OCI-LY7 (cell line): ENCODE measurements around the gene UNC13A.

Experiments used
- CTCF ChIP-seq: fragments of 200-600 bp; sonication (generic); conservative IDR thresholded peaks from 2 replicates; pipeline ENCODE4 v1.5.1; 2014; ENCODE audit warnings: mild to moderate bottlenecking, antibody characterized with exemption, low read length, moderate library complexity, mixed read lengths
- EZH2phosphoT487 ChIP-seq: fragments of 200-600 bp; sonication (generic); IDR thresholded peaks from 2 replicates; pipeline ENCODE4 v1.6.1; 2018; ENCODE audit warnings: low read depth, borderline replicate concordance, mild to moderate bottlenecking, mixed run types, antibody characterized with exemption, low read length, moderate library complexity, mixed read lengths

GRCh38 chr19:17610384-17610783 is 77.8 kb downstream of the UNC13A start:
- TF ChIP-seq CTCF (no peak), EZH2phosphoT487 (no peak)
